K562 (cell line): Measurements from ENCODE around the gene TEDDM1.

Source experiments
- BRCA1 ChIP-seq, 2 experiments: fragments of 450-650 bp in 1 of 2; sonication (generic) in 1 of 2; formaldehyde crosslinking in 1 of 2; IDR thresholded peaks; 2 replicates each; pipeline versions ENCODE4 v1.5.0 to v1.6.1; 2017 to 2020; ENCODE audit warnings: mild to moderate bottlenecking in 1 of 2, missing genetic modification reagents in 1 of 2
- CTCF ChIP-seq, 3 experiments: IDR thresholded peaks in 2 of 3; conservative IDR thresholded peaks in 1 of 3; 2 replicates each; pipeline ENCODE4 v1.5.1; 2011 to 2012; ENCODE audit warnings: low read length in 3 of 3, mild to moderate bottlenecking in 3 of 3, control low read depth in 2 of 3, improper control_type of control experiment in 1 of 3, inconsistent platforms in 1 of 3, low read depth in 1 of 3, mixed read lengths in 1 of 3, moderate library complexity in 1 of 3; ENCODE audit not compliant: insufficient read depth in 2 of 3
- ETV1 ChIP-seq: fragments of 450-650 bp; conservative IDR thresholded peaks from 2 replicates; pipeline ENCODE4 v1.6.1; 2016; ENCODE audit warnings: missing genetic modification characterization, control low read depth, low read depth, missing compliant biosample characterization
- MTF1 ChIP-seq: fragments of 250-450 bp; sonication (Bioruptor Pico); IDR thresholded peaks from 2 replicates; pipeline ENCODE4 v1.9.0; 2021; ENCODE audit warnings: moderate library complexity, mild to moderate bottlenecking, inconsistent platforms, borderline replicate concordance
- YY1 ChIP-seq, 3 experiments: IDR thresholded peaks; 2 replicates each; pipeline ENCODE4 v1.6.1; 2011; ENCODE audit warnings: low read length in 2 of 3, mild to moderate bottlenecking in 2 of 3, moderate library complexity in 2 of 3, borderline replicate concordance in 1 of 3, control low read depth in 1 of 3, low read depth in 1 of 3; ENCODE audit not compliant: insufficient read depth in 3 of 3, insufficient replicate concordance in 2 of 3, control insufficient read depth in 1 of 3, insufficient read length in 1 of 3; ENCODE audit errors: extremely low read depth in 1 of 3
- ZNF277 ChIP-seq: fragments of 250-450 bp; sonication (Bioruptor Pico); IDR thresholded peaks from 2 replicates; pipeline ENCODE4 v1.8.0; 2022; ENCODE audit warnings: inconsistent platforms, mild to moderate bottlenecking, moderate library complexity, borderline replicate concordance

DNA sequence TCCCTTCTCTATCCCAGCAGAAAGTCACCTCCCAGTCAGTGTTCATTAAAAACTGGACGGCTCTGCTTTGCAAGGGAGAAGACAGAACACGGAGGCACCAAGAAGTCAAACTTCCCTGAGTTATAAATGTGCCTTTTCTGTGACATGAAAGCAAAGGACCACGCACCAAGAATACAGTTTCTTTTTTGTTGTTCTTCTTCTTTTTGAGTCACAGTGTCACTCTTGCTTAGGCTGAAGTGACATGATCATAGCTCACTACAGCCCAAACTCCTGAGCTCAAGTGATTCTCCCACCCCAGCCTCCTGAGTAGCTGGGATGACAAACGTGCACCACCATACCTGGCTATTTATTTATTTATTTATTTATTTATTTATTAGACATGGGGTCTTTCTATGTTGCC is 31.6 kb downstream of the TEDDM1 start:
- TF ChIP-seq ETV1 (tag) (no peak), MTF1 (no peak), ZNF277 (no peak), CTCF (IDR thresholded peaks at IDR 0.05 in 2 of 3, conservative IDR thresholded peaks at IDR 0.05 in 1 of 3; ENCODE audit: insufficient read depth in 2 of 3, low read depth in 1 of 3, low read length in 3 of 3) (no peak), YY1 (IDR thresholded peaks at IDR 0.05; ENCODE audit: borderline replicate concordance in 1 of 3, control insufficient read depth in 1 of 3, extremely low read depth in 1 of 3, insufficient read depth in 3 of 3, insufficient read length in 1 of 3, insufficient replicate concordance in 2 of 3, low read depth in 1 of 3, low read length in 2 of 3) (no peak), BRCA1 (IDR thresholded peaks at IDR 0.05) (no peak), BRCA1 (CRISPR knock-in tag; IDR thresholded peaks at IDR 0.05) (no peak)
